ENCODE results near the gene BTNL9.

DNA sequence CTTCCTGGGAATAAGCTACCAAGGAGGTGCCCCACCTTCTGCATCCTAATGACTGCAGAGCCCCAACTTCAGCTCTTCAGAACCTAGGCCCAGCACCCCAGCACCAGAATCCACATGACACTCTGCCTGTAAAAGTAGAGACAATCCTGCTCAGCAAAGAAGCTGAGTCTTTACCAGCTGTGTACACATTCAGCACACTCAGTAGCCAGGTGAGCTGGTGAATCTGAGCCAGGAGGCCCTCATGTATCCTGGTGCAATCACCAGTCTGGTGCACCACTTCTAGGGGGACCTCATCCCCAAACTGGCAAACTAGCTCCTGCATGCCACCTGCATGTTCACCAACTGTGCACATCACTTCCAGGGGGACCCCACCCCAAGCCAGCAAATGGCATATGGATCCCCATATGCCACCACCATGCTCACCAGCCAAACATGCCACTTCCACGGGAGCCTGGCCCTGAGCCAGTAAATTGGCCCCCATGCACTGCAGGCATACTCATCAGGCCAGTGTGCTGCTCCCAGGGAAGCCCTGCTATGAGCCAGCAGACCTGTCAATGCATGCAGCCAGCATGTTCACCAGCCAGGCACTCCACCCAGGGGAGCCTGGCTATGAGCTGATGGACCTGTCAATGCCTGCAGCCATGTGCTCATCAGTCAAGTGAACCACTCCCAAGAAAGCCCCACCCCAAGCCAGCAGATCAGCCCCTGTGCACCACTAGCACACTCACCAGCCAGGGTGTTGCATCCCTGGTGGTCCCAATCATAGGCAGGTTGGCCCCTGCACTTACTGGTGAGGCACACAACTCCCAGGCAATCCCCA is 15.6 kb upstream of the BTNL9 start:
- TF ChIP-seq RAD21 (conservative IDR thresholded peaks at IDR 0.05) (no peak), POLR2AphosphoS5 (IDR thresholded peaks at IDR 0.05) (no peak), EZH2 (IDR thresholded peaks at IDR 0.05; ENCODE audit: borderline replicate concordance, insufficient read depth, low read length, poor library complexity, severe bottlenecking) (no peak), TAF1 (IDR thresholded peaks at IDR 0.05; ENCODE audit: low read depth) (no peak), SMC3 (conservative IDR thresholded peaks at IDR 0.05; ENCODE audit: poor library complexity) (no peak), EP300 (conservative IDR thresholded peaks at IDR 0.05; ENCODE audit: poor library complexity, severe bottlenecking) (no peak)
- TF ChIP-seq, protein P1, sequence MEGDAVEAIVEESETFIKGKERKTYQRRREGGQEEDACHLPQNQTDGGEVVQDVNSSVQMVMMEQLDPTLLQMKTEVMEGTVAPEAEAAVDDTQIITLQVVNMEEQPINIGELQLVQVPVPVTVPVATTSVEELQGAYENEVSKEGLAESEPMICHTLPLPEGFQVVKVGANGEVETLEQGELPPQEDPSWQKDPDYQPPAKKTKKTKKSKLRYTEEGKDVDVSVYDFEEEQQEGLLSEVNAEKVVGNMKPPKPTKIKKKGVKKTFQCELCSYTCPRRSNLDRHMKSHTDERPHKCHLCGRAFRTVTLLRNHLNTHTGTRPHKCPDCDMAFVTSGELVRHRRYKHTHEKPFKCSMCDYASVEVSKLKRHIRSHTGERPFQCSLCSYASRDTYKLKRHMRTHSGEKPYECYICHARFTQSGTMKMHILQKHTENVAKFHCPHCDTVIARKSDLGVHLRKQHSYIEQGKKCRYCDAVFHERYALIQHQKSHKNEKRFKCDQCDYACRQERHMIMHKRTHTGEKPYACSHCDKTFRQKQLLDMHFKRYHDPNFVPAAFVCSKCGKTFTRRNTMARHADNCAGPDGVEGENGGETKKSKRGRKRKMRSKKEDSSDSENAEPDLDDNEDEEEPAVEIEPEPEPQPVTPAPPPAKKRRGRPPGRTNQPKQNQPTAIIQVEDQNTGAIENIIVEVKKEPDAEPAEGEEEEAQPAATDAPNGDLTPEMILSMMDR (IDR thresholded peaks at IDR 0.05; ENCODE audit: poor library complexity, severe bottlenecking): no peak
- TF ChIP-seq, protein P2, sequence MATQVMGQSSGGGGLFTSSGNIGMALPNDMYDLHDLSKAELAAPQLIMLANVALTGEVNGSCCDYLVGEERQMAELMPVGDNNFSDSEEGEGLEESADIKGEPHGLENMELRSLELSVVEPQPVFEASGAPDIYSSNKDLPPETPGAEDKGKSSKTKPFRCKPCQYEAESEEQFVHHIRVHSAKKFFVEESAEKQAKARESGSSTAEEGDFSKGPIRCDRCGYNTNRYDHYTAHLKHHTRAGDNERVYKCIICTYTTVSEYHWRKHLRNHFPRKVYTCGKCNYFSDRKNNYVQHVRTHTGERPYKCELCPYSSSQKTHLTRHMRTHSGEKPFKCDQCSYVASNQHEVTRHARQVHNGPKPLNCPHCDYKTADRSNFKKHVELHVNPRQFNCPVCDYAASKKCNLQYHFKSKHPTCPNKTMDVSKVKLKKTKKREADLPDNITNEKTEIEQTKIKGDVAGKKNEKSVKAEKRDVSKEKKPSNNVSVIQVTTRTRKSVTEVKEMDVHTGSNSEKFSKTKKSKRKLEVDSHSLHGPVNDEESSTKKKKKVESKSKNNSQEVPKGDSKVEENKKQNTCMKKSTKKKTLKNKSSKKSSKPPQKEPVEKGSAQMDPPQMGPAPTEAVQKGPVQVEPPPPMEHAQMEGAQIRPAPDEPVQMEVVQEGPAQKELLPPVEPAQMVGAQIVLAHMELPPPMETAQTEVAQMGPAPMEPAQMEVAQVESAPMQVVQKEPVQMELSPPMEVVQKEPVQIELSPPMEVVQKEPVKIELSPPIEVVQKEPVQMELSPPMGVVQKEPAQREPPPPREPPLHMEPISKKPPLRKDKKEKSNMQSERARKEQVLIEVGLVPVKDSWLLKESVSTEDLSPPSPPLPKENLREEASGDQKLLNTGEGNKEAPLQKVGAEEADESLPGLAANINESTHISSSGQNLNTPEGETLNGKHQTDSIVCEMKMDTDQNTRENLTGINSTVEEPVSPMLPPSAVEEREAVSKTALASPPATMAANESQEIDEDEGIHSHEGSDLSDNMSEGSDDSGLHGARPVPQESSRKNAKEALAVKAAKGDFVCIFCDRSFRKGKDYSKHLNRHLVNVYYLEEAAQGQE (IDR thresholded peaks at IDR 0.05; ENCODE audit: borderline replicate concordance): no peak

All from neural cell (in vitro differentiated cells).